OCI-LY1 (cell line): ENCODE measurements around the gene DOK5.

Experiments used
- H2AFZ ChIP-seq: fragments of 200-600 bp; sonication (generic), shearing (Covaris generic); 2 replicates; pipeline ENCODE4 v1.6.0; 2014; ENCODE audit warnings: antibody characterized with exemption, mild to moderate bottlenecking, low read length
- H3F3A ChIP-seq: fragments of 200-600 bp; sonication (generic), shearing (Covaris generic); 2 replicates; pipeline ENCODE4 v1.6.0; 2014; ENCODE audit warnings: mild to moderate bottlenecking, antibody characterized with exemption, low read length, moderate library complexity; ENCODE audit not compliant: insufficient read depth
- H3K27ac ChIP-seq: fragments of 200-600 bp; sonication (generic); 2 replicates; pipeline ENCODE4 v1.5.1; 2014; ENCODE audit warnings: low read length, mixed run types, mild to moderate bottlenecking, low read depth; ENCODE audit not compliant: poor library complexity, severe bottlenecking
- H3K27me3 ChIP-seq: fragments of 200-600 bp; sonication (generic); 2 replicates; pipeline ENCODE4 v1.6.0; 2014; ENCODE audit warnings: antibody characterized with exemption, mild to moderate bottlenecking, low read length, moderate library complexity; ENCODE audit not compliant: insufficient read depth
- H3K36me3 ChIP-seq: fragments of 200-600 bp; sonication (generic); 2 replicates; pipeline ENCODE4 v1.6.1; 2014; ENCODE audit warnings: mild to moderate bottlenecking, antibody characterized with exemption, low read length, moderate library complexity, mixed read lengths; ENCODE audit not compliant: insufficient read depth
- H3K4me1 ChIP-seq: fragments of 200-600 bp; sonication (generic); 2 replicates; pipeline ENCODE4 v1.5.1; 2014; ENCODE audit warnings: mild to moderate bottlenecking, low read length, moderate library complexity; ENCODE audit not compliant: insufficient read depth, severe bottlenecking
- H3K4me2 ChIP-seq: fragments of 200-600 bp; sonication (generic), shearing (Covaris generic); 2 replicates; pipeline ENCODE4 v1.6.1; 2014; ENCODE audit warnings: low read length
- H3K4me3 ChIP-seq: fragments of 200-600 bp; sonication (generic); 2 replicates; pipeline ENCODE4 v1.5.1; 2014; ENCODE audit warnings: low read length, low read depth, mild to moderate bottlenecking, mixed read lengths; ENCODE audit not compliant: poor library complexity, severe bottlenecking
- H3K79me2 ChIP-seq: fragments of 200-600 bp; shearing (Covaris generic); 2 replicates; pipeline ENCODE4 v1.6.1; 2016; ENCODE audit warnings: mixed run types, low read length, mixed read lengths; ENCODE audit not compliant: insufficient read depth
- H3K9ac ChIP-seq: fragments of 200-600 bp; sonication (generic), shearing (Covaris generic); 2 replicates; pipeline ENCODE4 v1.6.1; 2014; ENCODE audit warnings: mild to moderate bottlenecking, low read length, mixed read lengths
- H3K9me2 ChIP-seq: fragments of 200-600 bp; sonication (generic), shearing (Covaris generic); 2 replicates; pipeline ENCODE4 v1.6.1; 2014; ENCODE audit warnings: low read depth, mild to moderate bottlenecking, low read length, mixed read lengths
- H3K9me3 ChIP-seq: fragments of 200-600 bp; shearing (Covaris generic); 2 replicates; pipeline ENCODE4 v1.6.1; 2014; ENCODE audit warnings: low read length, mixed read lengths
- H4K20me1 ChIP-seq: fragments of 200-600 bp; sonication (generic), shearing (Covaris generic); 2 replicates; pipeline ENCODE4 v1.6.0; 2016; ENCODE audit warnings: mild to moderate bottlenecking, low read length; ENCODE audit not compliant: insufficient read depth
- EZH2 ChIP-seq: fragments of 200-600 bp; sonication (generic), shearing (Covaris generic); IDR thresholded peaks from 2 replicates; pipeline ENCODE4 v1.8.0; 2017; ENCODE audit warnings: borderline replicate concordance, mixed run types, mild to moderate bottlenecking, antibody characterized with exemption, low read length, moderate library complexity, mixed read lengths
- TF ChIP-seq, protein P1 (sequence below): fragments of 200-600 bp; sonication (generic), shearing (Covaris generic); IDR thresholded peaks from 2 replicates; pipeline ENCODE4 v1.5.1; 2017; ENCODE audit warnings: mild to moderate bottlenecking, antibody characterized with exemption, low read length, moderate library complexity, mixed read lengths

Gene DOK5

DNA sequence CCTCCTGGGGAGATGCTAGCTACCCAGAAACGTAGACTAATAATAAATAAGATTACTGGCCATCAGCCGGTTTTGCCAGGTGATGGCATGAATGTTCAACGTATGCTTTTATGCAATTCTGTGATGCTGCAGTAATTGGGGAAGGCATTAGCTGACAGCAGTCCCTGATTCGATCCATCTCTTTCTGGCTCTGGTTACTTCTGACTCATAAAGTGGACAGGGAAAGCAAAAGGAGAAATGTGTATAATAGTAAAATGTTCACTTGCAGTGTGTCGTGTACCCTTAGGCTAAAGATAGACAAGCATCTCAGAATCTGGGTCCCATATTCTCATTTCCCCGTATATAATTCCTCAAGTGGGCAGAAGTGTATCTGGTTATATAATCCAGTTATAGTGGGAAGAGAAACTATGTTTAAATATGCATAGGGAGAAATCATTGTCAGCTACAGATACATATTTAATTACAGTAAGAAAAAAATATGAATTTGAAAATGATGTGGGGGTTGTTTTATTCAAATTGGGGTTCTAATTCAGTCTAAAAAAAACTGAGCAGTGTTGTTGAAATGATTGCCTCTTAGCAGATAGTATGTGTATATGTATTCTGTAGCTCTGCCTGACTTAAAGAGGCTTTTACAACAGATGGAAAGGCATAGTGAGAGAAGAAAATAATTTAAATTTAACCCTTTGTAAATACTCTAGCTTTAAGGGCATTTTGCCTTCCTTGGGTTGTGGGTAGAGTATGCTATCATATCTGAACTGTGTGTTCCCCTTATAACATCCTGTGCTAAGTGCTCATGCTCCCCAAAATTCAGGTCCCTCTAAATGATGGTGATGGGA lies 40.6 kb downstream of the DOK5 start:
- Histone ChIP-seq H3K27me3 (no peaks in the 10 kb centered on the region), H3K4me3 (no peak overlapping the region), H3K79me2 (no peaks in the 10 kb centered on the region), H3K4me2 (no peak overlapping the region), H3K9ac (no peak overlapping the region), H3K9me2 (no peaks in the 10 kb centered on the region), H3K9me3 (no peaks in the 10 kb centered on the region), H3K27ac (no peak overlapping the region), H4K20me1 (no peaks in the 10 kb centered on the region), H3K36me3 (no peaks in the 10 kb centered on the region), H3K4me1 (no peaks in the 10 kb centered on the region), H3F3A (no peaks in the 10 kb centered on the region), H2AFZ (no peak overlapping the region)
- TF ChIP-seq, protein P1, sequence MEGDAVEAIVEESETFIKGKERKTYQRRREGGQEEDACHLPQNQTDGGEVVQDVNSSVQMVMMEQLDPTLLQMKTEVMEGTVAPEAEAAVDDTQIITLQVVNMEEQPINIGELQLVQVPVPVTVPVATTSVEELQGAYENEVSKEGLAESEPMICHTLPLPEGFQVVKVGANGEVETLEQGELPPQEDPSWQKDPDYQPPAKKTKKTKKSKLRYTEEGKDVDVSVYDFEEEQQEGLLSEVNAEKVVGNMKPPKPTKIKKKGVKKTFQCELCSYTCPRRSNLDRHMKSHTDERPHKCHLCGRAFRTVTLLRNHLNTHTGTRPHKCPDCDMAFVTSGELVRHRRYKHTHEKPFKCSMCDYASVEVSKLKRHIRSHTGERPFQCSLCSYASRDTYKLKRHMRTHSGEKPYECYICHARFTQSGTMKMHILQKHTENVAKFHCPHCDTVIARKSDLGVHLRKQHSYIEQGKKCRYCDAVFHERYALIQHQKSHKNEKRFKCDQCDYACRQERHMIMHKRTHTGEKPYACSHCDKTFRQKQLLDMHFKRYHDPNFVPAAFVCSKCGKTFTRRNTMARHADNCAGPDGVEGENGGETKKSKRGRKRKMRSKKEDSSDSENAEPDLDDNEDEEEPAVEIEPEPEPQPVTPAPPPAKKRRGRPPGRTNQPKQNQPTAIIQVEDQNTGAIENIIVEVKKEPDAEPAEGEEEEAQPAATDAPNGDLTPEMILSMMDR, result no peak
- no peak for TF ChIP-seq EZH2

DNA sequence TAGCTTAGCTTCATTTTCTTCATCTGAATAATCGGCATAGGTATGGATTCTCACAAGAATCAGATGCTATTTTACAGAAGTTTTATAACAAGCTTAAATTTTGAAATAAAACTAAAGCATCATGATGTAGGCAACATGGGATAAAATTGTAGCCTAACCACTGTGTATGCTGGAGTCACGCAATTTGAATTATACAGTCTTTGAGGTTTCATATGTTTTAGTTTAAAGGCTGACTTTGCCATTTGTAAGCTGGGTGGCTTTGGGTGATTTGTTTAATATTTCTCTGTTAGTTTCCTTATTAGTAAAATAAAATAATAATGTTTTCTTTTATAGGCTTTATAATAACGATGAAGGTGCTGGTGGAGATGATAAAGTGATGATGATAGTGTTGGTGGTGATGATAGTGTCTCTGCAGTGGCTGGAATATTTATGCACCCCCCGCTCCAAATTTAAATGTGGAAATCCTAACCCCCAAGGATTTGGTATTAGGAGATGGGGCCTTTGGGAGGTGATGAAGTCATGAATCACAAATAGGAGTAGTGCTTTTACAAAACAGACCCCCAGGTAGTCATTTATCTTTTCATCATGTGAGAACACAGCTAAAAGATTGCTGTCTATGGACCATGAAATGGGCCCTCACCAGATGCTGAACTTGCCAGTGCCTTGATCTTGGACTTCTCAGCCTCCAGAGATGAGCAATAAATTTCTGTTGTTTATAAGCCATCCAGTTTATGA lies 42.0 kb downstream of the DOK5 start:
- Histone ChIP-seq H3K4me2 (no peak overlapping the region), H3K27me3 (no peaks in the 10 kb centered on the region), H3F3A (no peaks in the 10 kb centered on the region), H3K9ac (no peak overlapping the region), H3K4me3 (no peak overlapping the region), H4K20me1 (no peaks in the 10 kb centered on the region), H3K9me2 (no peaks in the 10 kb centered on the region), H3K79me2 (no peaks in the 10 kb centered on the region), H3K4me1 (no peaks in the 10 kb centered on the region), H3K9me3 (no peaks in the 10 kb centered on the region), H3K36me3 (no peaks in the 10 kb centered on the region), H3K27ac (no peak overlapping the region), H2AFZ (no peak overlapping the region)
- TF ChIP-seq EZH2, result no peak
- TF ChIP-seq, protein P1, result no peak

DNA sequence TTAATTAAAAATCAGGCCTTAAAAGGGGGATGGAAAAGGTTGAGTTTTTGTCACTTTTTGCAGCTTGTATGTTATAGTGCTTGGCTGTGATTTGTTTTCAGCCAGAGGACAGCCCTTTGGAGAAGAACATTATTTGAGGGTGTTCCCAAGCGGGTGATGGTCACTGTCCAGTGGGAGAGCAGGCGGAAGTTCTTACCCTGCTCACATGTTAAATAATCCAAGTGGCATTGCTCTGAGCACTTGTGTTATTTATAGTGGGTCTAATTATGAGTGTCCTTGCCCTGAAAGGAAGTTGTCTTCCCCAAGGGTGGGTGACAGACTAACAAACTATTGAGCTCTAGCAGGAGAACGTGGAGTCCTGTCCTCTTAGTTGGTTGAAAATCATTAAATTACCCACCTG lies 49.5 kb downstream of the DOK5 start:
- H3K27ac ChIP-seq, result no peak overlapping the region
- H2AFZ ChIP-seq, result no peak overlapping the region
- H3K4me3 ChIP-seq, result no peak overlapping the region
- no peaks in the 10 kb centered on the region; the same call in 1 of the 2 replicates for H3K27me3 ChIP-seq
- no peaks in the 10 kb centered on the region for H3F3A ChIP-seq
- no peak overlapping the region for H3K9ac ChIP-seq
- no peak for TF ChIP-seq EZH2
- TF ChIP-seq, protein P1, result no peak
- no peak overlapping the region for H3K4me2 ChIP-seq
- H3K9me2 ChIP-seq, result no peaks in the 10 kb centered on the region
- no peaks in the 10 kb centered on the region for H4K20me1 ChIP-seq
- H3K79me2 ChIP-seq, result no peaks in the 10 kb centered on the region
- no peaks in the 10 kb centered on the region for H3K36me3 ChIP-seq
- H3K4me1 ChIP-seq, result no peaks in the 10 kb centered on the region
- no peaks in the 10 kb centered on the region for H3K9me3 ChIP-seq
